NT2/D1 (cell line): Measurements from ENCODE around the gene KCNC1.

ENCODE experiments used
- SUZ12 ChIP-seq: IDR thresholded peaks from 2 replicates; pipeline ENCODE4 v1.6.1; 2011; ENCODE audit not compliant: insufficient read length, insufficient read depth; ENCODE audit errors: extremely low read depth
- YY1 ChIP-seq: IDR thresholded peaks from 2 replicates; pipeline ENCODE4 v1.6.1; 2011; ENCODE audit not compliant: insufficient read length, insufficient read depth
- ZNF274 ChIP-seq: IDR thresholded peaks from 2 replicates; pipeline ENCODE4 v1.6.1; 2011; ENCODE audit warnings: mild to moderate bottlenecking, low read depth, low read length

DNA sequence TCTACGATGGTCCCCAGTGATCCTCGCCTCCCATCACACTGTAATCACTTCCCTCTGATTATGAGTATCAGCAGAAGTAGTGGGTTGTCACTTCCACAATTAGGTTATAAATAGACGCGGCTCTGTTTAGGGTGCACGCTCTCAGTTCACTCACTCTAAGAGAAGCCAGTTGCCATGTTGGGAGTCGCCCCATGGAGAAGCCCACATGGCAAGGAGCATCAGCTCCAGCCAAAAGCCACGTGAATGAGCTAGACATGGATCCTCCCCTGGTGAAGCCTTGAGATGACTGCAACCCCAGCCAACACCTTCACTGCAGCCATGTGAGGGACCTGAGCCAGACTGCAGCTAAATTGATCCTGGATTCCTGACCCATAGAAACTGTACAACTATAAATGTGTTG lies 41.6 kb upstream of the KCNC1 start:
- TF ChIP-seq ZNF274 (no peak), YY1 (no peak), SUZ12 (no peak)
